CD4-positive, CD25-positive, alpha-beta regulatory T cell (primary cell): ENCODE results near the gene HOXD4. TPM values are rescaled to one million over a fixed set of nuclear protein-coding genes. Genes with fewer than 3 reads are reported as not detected.

Experiments used
- ATAC-seq, 2 donors: fragments of 150-1000 bp; cut with Tn5 transposase; one replicate each; pipeline ENCODE4 v1.10.0; 2021; ENCODE audit warnings: low read depth in 2 of 2, moderate number of reproducible peaks in 2 of 2, moderate library complexity in 1 of 2
- DNase-seq, 3 donors: peaks; one replicate each; pipeline versions ENCODE4 v3.0.0 to v3.0.0-alpha.2; 2012 to 2022; ENCODE audit warnings: mixed read lengths in 1 of 3
- H3K27ac ChIP-seq: one replicate; pipeline ENCODE4 v1.7.0; 2013; ENCODE audit warnings: mild to moderate bottlenecking, low read length; ENCODE audit not compliant: insufficient read depth, poor library complexity, severe bottlenecking
- H3K27me3 ChIP-seq: one replicate; pipeline ENCODE4 v1.7.0; 2013; ENCODE audit warnings: low read length; ENCODE audit not compliant: control insufficient read depth, insufficient read depth
- H3K36me3 ChIP-seq: one replicate; pipeline ENCODE4 v1.7.0; 2013; ENCODE audit warnings: mild to moderate bottlenecking, low read length, moderate library complexity; ENCODE audit not compliant: control insufficient read depth, insufficient read depth
- H3K4me1 ChIP-seq: 2 replicates; pipeline ENCODE4 v1.7.0; 2013; ENCODE audit warnings: mild to moderate bottlenecking, low read length; ENCODE audit not compliant: insufficient read depth, control insufficient read depth, poor library complexity, severe bottlenecking
- H3K4me3 ChIP-seq: one replicate; pipeline ENCODE4 v1.7.0; 2013; ENCODE audit warnings: low read depth, mild to moderate bottlenecking, low read length, moderate library complexity
- H3K9me3 ChIP-seq, 2 experiments: 1 replicate in 1 of 2; 2 replicates in 1 of 2; pipeline ENCODE4 v1.7.0; 2013; ENCODE audit warnings: low read length in 2 of 2, mild to moderate bottlenecking in 1 of 2, moderate library complexity in 1 of 2; ENCODE audit not compliant: control insufficient read depth in 2 of 2
- H3K27ac Mint-ChIP-seq, 3 donors: one replicate each; pipeline ENCODE4 v1.8.0; 2020 to 2022; ENCODE audit warnings: mild to moderate bottlenecking in 3 of 3, mixed read lengths in 3 of 3, moderate library complexity in 2 of 3
- H3K27me3 Mint-ChIP-seq: one replicate; pipeline ENCODE4 v1.8.0; 2022; ENCODE audit warnings: mild to moderate bottlenecking, mixed read lengths
- H3K36me3 Mint-ChIP-seq: one replicate; pipeline ENCODE4 v1.8.0; 2020; ENCODE audit warnings: mixed read lengths
- H3K4me1 Mint-ChIP-seq, 4 donors: one replicate each; pipeline ENCODE4 v1.8.0; 2020 to 2022; ENCODE audit warnings: mixed read lengths in 4 of 4, mild to moderate bottlenecking in 1 of 4
- H3K4me3 Mint-ChIP-seq, 4 donors: one replicate each; pipeline ENCODE4 v1.8.0; 2020 to 2022; ENCODE audit warnings: mild to moderate bottlenecking in 4 of 4, mixed read lengths in 4 of 4, moderate library complexity in 3 of 4
- H3K9me3 Mint-ChIP-seq, 7 donors: one replicate each; pipeline ENCODE4 v1.8.0; 2020 to 2022; ENCODE audit warnings: mixed read lengths in 7 of 7, mild to moderate bottlenecking in 3 of 7, moderate library complexity in 2 of 7
- polyA plus RNA-seq, 4 donors: library from polyadenylated mRNA; unstranded; fragments of 300-500 nt; fragmentation: Illumina TruSeq; gene quantifications; one replicate each; pipeline ENCODE4 v1.2.3, GENCODE V29; 2021
- total RNA-seq: library from RNA; stranded (reverse); gene quantifications from one replicate; pipeline ENCODE4 v1.2.3, GENCODE V29; 2022

The HOXD4 gene
- total and polyA plus RNA-seq, 5 donors from 2014 or later = not detected

GRCh38 chr2:176126929-176127773 is 24.2 kb upstream of the HOXD4 start:
- H3K9me3 Mint-ChIP-seq = peaks cover 0 to 16% (median 0%) of the 10 kb centered on the region in 7 donors
- Histone ChIP-seq H3K36me3 (no peaks in the 10 kb centered on the region), H3K4me3 (no peak overlapping the region), H3K27ac (no peak overlapping the region), H3K4me1 (peaks cover 40% of the 10 kb centered on the region), H3K27me3 (peaks cover 54% of the 10 kb centered on the region), H3K9me3 (peaks cover 0 to 2% of the 10 kb centered on the region in 2 experiments)
- peak overlapping the region in 3 of 4 donors; percentile 4 to 81 (median 35) for H3K4me3 Mint-ChIP-seq
- peaks cover 77% of the 10 kb centered on the region for H3K27me3 Mint-ChIP-seq
- no peak overlapping the region for H3K27ac Mint-ChIP-seq
- H3K36me3 Mint-ChIP-seq = no peaks in the 10 kb centered on the region
- DNase-seq = peak; percentile 52 to 67 (median 62)
- peaks cover 7 to 43% (median 26%) of the 10 kb centered on the region in 4 donors for H3K4me1 Mint-ChIP-seq
- ATAC-seq = no peak

DNA sequence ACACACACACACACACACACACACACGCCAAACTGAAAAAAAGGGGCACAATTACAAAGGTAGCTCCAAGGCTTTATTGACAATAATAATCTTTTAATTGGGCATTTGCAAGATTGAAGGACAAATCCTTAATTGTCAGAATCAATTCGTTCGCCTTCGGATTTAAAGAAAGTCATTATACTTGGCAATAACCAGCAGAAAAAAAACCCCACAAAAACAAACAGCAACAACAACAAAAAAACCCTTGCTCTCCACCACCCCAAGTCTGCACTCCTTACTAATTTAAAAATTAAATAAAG is 23.6 kb upstream of the HOXD4 start:
- peak overlapping the region in 2 of 4 donors; percentile 74 to 85 for H3K4me3 Mint-ChIP-seq

GRCh38 chr2:176128172-176128981 is 23.0 kb upstream of the HOXD4 start:
- no peak for ATAC-seq
- Mint-ChIP-seq H3K9me3 (peaks cover 0 to 20% (median 2%) of the 10 kb centered on the region in 7 donors), H3K36me3 (no peaks in the 10 kb centered on the region), H3K27ac (peak overlapping the region in 2 of 3 donors; percentile 32 to 73), H3K4me1 (peaks cover 11 to 48% (median 28%) of the 10 kb centered on the region in 4 donors), H3K4me3 (peak overlapping the region in 3 of 4 donors; percentile 72 to 85 (median 74)), H3K27me3 (peaks cover 88% of the 10 kb centered on the region)
- H3K36me3 ChIP-seq = no peaks in the 10 kb centered on the region
- peaks cover 57% of the 10 kb centered on the region for H3K27me3 ChIP-seq
- peaks cover 4 to 7% of the 10 kb centered on the region in 2 experiments for H3K9me3 ChIP-seq
- DNase-seq = no peak
- peaks cover 39% of the 10 kb centered on the region for H3K4me1 ChIP-seq
- H3K27ac ChIP-seq = no peak overlapping the region
- H3K4me3 ChIP-seq = no peak overlapping the region

More for the DNA sequence above, 23.6 kb upstream of the HOXD4 start:
- Histone ChIP-seq H3K27ac (no peak overlapping the region), H3K4me3 (no peak overlapping the region), H3K27me3 (peaks cover 55% of the 10 kb centered on the region), H3K4me1 (peaks cover 40% of the 10 kb centered on the region), H3K9me3 (peaks cover under 1 to 2% of the 10 kb centered on the region in 2 experiments), H3K36me3 (no peaks in the 10 kb centered on the region)
- H3K4me1 Mint-ChIP-seq = peaks cover 11 to 45% (median 28%) of the 10 kb centered on the region in 4 donors
- H3K27me3 Mint-ChIP-seq = peaks cover 83% of the 10 kb centered on the region
- H3K9me3 Mint-ChIP-seq = peaks cover 0 to 20% (median 0%) of the 10 kb centered on the region in 7 donors
- ATAC-seq = no peak
- H3K36me3 Mint-ChIP-seq = no peaks in the 10 kb centered on the region
- H3K27ac Mint-ChIP-seq = no peak overlapping the region
- DNase-seq = no peak

- H3K27ac ChIP-seq = no peak within 1 kb of the TSS
- no peak for ATAC-seq
- Mint-ChIP-seq H3K27ac (peak within 1 kb of the TSS in 2 of 3 donors; percentile 32 to 73), H3K4me1 (peaks cover 11 to 42% (median 24%) of the 10 kb centered on the region in 4 donors), H3K9me3 (peaks cover 0 to 23% (median 2%) of the 10 kb centered on the region in 7 donors), H3K27me3 (peaks cover 88% of the 10 kb centered on the region), H3K36me3 (no peaks in the 10 kb centered on the region), H3K4me3 (peak within 1 kb of the TSS; percentile 27 to 85 (median 75))
- peaks cover 4 to 15% of the 10 kb centered on the region in 2 experiments for H3K9me3 ChIP-seq
- DNase-seq = peak in 1 of 3 donors; percentile 36
- peaks cover 39% of the 10 kb centered on the region for H3K4me1 ChIP-seq
- peaks cover 60% of the 10 kb centered on the region for H3K27me3 ChIP-seq
- no peak within 1 kb of the TSS for H3K4me3 ChIP-seq
- H3K36me3 ChIP-seq = no peaks in the 10 kb centered on the region
Measured at GRCh38 chr2:176128982-176129796, 22.2 kb upstream of the HOXD4 start, which contains the start of gene HOXD8. Gene HOXD8 (plus strand): TSS chr2:176129705. CDS start chr2:176130367, 662 bp downstream.

DNA sequence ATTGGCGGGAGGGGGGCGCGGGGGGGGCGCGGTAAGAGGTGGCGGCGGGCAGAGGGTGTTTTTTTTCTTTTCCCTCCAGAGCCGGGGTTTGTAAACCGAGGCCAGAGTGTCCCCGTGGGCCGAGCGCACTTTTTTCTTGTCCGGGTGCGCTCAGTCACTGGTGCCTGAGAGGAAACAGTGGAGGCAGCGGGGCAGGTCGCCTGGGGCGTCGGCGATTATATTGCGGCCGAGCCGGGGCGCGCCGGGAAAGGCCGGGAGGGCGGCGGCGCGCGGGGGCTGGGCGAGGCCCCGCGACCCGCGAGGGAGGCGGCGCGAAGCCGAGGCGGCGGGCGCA is 21.6 kb upstream of the HOXD4 start:
- peaks cover 39% of the 10 kb centered on the region for H3K4me1 ChIP-seq
- no peaks in the 10 kb centered on the region for H3K36me3 ChIP-seq
- peak overlapping the region in 2 of 4 donors; percentile 33 to 71 for H3K4me3 Mint-ChIP-seq
- no peak overlapping the region for H3K27ac ChIP-seq
- ATAC-seq = peak in 1 of 2 donors; percentile 13
- H3K27me3 ChIP-seq = peaks cover 62% of the 10 kb centered on the region
- peaks cover 6 to 16% of the 10 kb centered on the region in 2 experiments for H3K9me3 ChIP-seq
- no peak for DNase-seq
- peaks cover 11 to 42% (median 24%) of the 10 kb centered on the region in 4 donors for H3K4me1 Mint-ChIP-seq
- no peak overlapping the region for H3K4me3 ChIP-seq
- peaks cover 0 to 23% (median 2%) of the 10 kb centered on the region in 7 donors for H3K9me3 Mint-ChIP-seq
- peaks cover 88% of the 10 kb centered on the region for H3K27me3 Mint-ChIP-seq
- H3K36me3 Mint-ChIP-seq = no peaks in the 10 kb centered on the region
- H3K27ac Mint-ChIP-seq = no peak overlapping the region

GRCh38 chr2:176130147-176130956 is 21.0 kb upstream of the HOXD4 start:
- H3K4me1 Mint-ChIP-seq = peaks cover 11 to 43% (median 25%) of the 10 kb centered on the region in 4 donors
- H3K27me3 Mint-ChIP-seq = peaks cover 88% of the 10 kb centered on the region
- H3K4me3 Mint-ChIP-seq = peak overlapping the region; percentile 69 to 84 (median 75)
- H3K36me3 ChIP-seq = no peaks in the 10 kb centered on the region
- peaks cover 6 to 16% of the 10 kb centered on the region in 2 experiments for H3K9me3 ChIP-seq
- peaks cover 39% of the 10 kb centered on the region for H3K4me1 ChIP-seq
- H3K9me3 Mint-ChIP-seq = peaks cover 0 to 23% (median 2%) of the 10 kb centered on the region in 7 donors
- no peak overlapping the region for H3K27ac ChIP-seq
- peak overlapping the region in 1 of 3 donors; percentile 18 for H3K27ac Mint-ChIP-seq
- peak in 1 of 3 donors; percentile 10 for DNase-seq
- no peaks in the 10 kb centered on the region for H3K36me3 Mint-ChIP-seq
- peak overlapping the region; percentile 30 for H3K4me3 ChIP-seq
- peaks cover 64% of the 10 kb centered on the region for H3K27me3 ChIP-seq
- ATAC-seq = peak in 1 of 2 donors; percentile 23
